ENCODE data around the gene UNC13A.

- TF ChIP-seq CTCF (conservative IDR thresholded peaks at IDR 0.05; ENCODE audit: low read depth, low read length) (no peak), EZH2 (IDR thresholded peaks at IDR 0.05; ENCODE audit: borderline replicate concordance, low read depth, low read length, poor library complexity, severe bottlenecking) (no peak)
These were observed 4.4 kb upstream of the UNC13A start for GRCh38 chr19:17692566-17692965.
